GM15510 (cell line): ENCODE results near the gene TPGS2.

Experiments
- POLR2A ChIP-seq: IDR thresholded peaks from 3 replicates; pipeline ENCODE4 v1.6.1; 2011; ENCODE audit warnings: borderline replicate concordance; ENCODE audit not compliant: insufficient read length; ENCODE audit errors: extremely low read depth

The TPGS2 gene, protein sequence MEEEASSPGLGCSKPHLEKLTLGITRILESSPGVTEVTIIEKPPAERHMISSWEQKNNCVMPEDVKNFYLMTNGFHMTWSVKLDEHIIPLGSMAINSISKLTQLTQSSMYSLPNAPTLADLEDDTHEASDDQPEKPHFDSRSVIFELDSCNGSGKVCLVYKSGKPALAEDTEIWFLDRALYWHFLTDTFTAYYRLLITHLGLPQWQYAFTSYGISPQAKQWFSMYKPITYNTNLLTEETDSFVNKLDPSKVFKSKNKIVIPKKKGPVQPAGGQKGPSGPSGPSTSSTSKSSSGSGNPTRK

GRCh38 chr18:36828630-36829361, at the start of gene TPGS2, which contains the start of gene KIAA1328:
Gene TPGS2, minus strand, starts transcription at chr18:36829002. Its CDS starts 235 bp downstream, at chr18:36828767.
Gene KIAA1328, plus strand, starts transcription at chr18:36829127. Its CDS starts 12 bp downstream, at chr18:36829139.
- peak; percentile 53 for TF ChIP-seq POLR2A

GRCh38 chr18:36872329-36872728, 43.5 kb upstream of the TPGS2 start:
- no peak for TF ChIP-seq POLR2A

DNA sequence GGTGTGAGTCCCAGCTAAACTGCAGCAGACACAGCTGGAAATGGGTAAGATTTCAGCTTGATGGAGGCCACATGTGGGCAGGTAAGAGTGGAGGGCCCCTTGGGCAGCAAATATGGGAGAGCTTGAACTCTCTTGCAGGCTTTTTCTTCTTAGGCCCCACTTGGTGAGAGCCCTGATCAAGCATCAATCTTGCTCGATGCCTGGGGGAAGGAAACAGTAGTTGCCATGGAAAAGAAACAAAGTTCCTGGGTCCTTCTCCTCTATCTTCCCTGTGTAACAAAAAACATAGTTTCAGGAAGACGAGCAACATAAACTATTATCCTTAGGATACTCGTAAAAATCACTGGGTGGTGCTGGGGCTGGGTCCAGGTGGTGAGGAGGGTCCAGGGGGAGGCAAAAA, 43.0 kb upstream of the TPGS2 start:
- no peak for TF ChIP-seq POLR2A

DNA sequence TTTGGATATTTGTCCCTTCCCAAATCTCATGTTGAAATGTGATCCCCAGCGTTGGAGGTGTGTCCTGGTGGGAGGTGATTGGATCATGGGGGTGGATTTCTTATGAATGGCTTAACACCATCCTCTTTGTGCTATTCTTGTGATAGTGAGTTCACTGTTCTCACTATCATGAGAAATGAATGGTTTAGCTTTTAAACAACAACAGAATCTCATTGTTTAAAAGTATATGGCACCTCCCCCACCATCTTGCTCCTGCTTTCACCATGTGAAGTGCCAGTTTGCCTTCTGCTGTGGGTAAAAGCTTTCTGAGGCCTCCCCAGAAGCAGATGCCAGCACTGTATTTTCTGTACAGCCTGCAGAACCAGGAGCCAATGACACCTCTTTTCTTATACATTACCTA, 38.3 kb upstream of the TPGS2 start:
- no peak for TF ChIP-seq POLR2A

- no peak for TF ChIP-seq POLR2A
Measured at GRCh38 chr18:36862182-36862581, 33.4 kb upstream of the TPGS2 start.

DNA sequence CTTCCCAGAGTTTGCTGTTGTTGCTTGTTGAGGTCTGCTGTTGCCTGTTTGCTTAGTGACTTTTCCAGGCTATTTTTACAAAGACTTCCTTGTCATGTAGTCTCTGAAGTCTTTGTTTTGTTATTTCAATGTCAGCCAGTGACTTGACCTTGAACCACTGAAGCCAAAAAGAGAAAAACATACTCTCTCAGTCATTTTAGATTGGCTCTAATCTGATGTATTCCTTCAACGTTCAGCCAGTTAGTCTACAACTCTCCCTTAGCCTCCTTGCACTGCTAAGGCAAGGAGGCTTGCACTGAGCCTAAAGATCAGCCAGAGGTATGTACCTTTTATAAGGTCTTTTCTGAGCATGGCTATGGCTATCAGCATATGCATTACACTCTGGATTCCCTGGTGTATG, 28.0 kb upstream of the TPGS2 start:
- no peak for TF ChIP-seq POLR2A

DNA sequence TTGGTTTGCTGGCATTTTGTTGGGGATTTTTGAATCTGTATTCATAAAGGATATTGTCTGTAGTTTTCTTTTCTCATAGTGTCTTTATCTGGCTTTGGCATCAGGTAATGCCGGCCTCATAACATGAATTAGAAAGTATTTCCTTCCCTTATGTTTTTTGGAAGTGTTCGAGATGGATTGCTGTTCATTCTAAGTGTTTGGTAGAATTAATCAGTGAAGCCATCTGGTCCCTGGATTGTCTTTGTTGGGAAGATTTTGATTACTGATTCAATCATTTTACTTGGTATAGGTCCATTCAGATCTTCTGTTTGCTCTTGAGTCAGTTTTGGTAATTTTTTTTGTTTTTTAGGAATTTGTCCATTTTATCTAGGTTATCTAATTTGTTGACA, 22.4 kb upstream of the TPGS2 start:
- no peak for TF ChIP-seq POLR2A

DNA sequence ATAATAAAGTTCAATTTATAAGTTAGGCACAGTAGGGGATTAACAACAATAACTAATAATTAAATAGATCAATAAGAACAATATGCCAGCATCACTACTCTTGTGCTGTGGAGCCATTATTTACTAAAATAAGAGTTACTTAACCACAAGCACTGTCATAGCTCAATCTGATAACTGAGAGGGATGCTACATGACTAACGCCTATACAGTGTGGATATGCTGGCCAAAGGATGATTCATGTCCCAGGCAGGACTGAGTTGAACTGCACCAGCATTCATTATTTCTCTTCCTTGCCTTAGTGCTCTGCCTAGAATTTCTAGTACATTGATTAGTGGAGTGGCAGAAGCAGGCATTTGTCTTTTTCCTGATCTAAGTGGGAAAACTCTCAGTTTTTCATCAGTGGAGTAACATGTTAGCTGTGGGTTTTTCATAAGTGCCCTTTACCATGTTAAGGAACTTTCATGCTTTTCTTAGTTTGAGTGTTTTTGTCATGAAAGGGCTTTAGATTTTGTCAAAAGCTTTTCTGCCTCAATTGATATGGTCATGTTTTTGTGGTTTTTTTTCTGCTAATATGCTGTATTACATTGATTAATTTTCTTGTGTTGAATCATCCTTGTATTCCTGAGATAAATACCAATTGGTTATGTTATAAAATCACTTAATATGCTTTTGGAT, 21.9 kb upstream of the TPGS2 start:
- TF ChIP-seq POLR2A, result no peak

- no peak for TF ChIP-seq POLR2A
Measured at GRCh38 chr18:36849288-36850006, 20.6 kb upstream of the TPGS2 start.

DNA sequence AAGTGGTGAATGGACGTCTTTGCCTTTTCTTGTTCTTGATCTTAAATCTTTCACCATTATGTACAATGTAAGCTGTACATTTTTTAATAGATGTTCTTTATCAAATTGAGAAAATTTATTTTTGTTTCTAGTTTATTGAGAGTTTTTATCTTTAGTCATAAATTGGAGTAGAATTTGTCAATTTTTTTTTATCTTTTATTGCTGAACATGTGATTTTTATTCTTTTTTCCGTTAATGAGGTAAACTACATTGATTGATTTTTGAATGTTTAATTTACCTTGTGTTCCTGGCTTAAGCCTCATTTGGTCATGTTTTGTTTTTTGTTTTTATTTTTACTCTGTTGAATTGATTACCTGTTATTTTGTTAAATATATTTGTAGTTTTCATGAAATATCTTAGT, 19.8 kb upstream of the TPGS2 start:
- TF ChIP-seq POLR2A, result no peak

GRCh38 chr18:36843784-36844183, 15.0 kb upstream of the TPGS2 start:
- TF ChIP-seq POLR2A, result no peak

DNA sequence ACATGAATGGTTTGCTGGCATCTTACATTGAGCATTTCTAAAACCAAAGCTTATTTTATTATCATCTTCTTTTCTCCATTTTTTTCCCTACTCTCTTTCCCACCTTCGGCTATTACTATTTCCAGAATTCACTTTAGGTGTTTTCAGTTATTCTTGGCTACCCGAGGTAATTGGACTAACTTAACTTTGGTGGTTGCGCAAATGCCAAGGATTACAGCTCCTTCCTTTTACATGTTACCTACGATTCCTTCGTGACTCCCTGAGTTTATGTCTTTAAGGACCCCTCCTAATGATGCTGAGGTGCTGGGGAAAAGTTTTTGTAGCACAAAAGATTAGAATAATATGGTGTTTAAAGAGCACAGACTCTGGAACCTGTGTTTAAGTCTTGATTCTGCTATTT, 14.4 kb upstream of the TPGS2 start:
- no peak for TF ChIP-seq POLR2A

- no peak for TF ChIP-seq POLR2A
Measured at GRCh38 chr18:36839835-36840234, 11.0 kb upstream of the TPGS2 start.

DNA sequence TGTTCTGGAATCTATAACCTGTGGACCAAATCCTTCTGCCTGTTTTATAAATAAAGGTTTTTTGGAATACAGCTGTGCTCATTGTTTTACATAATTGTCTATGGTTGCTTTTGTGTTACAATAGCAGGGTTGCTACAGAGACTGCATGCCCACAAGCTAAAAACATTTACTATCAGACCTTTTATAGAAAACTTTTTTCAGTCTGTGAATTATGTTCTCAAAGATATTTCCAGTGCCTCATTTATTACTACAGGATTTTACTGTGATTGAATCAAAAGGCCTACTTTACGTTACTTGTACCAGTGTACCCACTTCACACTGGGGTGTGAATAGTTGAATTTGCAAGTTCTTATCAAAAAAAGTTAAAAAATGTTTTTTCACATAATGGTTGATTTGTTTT, 7.1 kb upstream of the TPGS2 start:
- no peak for TF ChIP-seq POLR2A

DNA sequence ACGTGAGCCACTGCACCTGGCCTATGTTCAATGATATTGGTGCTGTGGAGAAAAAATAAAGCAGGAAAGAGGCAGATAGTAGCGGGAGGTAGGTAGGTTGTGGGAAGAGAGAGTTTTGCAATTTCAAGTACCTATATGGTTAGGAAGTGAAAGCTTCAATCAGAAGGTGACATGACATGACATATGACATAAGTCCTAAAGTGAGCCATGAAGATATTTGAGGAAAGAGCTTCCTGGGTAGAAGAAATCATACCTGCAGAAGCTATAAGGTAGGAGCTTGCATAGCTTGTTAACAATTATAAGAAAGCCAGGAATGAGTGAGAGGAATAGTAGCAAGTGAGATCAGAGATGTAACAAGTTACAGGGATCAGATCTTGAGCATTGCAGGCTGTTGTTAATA, 4.3 kb upstream of the TPGS2 start:
- no peak for TF ChIP-seq POLR2A
